Fibroblast of lung (primary cell): ENCODE results near the gene MOB4.

Experiments used
- EZH2 ChIP-seq: IDR thresholded peaks from 2 replicates; pipeline ENCODE4 v1.5.1; 2012; ENCODE audit warnings: low read length, control low read depth, mild to moderate bottlenecking; ENCODE audit errors: missing control alignments
- TF ChIP-seq, protein P1 (sequence below), 2 donors: IDR thresholded peaks in 1 of 2; conservative IDR thresholded peaks in 1 of 2; 1 replicate in 1 of 2; 2 replicates in 1 of 2; pipeline ENCODE4 v1.5.1; 2011 to 2012; ENCODE audit warnings: low read length in 2 of 2, control low read depth in 1 of 2, inconsistent platforms in 1 of 2, low read depth in 1 of 2, mild to moderate bottlenecking in 1 of 2

GRCh38 chr2:197514754-197515153 lies 1.1 kb upstream of the MOB4 start:
- TF ChIP-seq, protein P1, sequence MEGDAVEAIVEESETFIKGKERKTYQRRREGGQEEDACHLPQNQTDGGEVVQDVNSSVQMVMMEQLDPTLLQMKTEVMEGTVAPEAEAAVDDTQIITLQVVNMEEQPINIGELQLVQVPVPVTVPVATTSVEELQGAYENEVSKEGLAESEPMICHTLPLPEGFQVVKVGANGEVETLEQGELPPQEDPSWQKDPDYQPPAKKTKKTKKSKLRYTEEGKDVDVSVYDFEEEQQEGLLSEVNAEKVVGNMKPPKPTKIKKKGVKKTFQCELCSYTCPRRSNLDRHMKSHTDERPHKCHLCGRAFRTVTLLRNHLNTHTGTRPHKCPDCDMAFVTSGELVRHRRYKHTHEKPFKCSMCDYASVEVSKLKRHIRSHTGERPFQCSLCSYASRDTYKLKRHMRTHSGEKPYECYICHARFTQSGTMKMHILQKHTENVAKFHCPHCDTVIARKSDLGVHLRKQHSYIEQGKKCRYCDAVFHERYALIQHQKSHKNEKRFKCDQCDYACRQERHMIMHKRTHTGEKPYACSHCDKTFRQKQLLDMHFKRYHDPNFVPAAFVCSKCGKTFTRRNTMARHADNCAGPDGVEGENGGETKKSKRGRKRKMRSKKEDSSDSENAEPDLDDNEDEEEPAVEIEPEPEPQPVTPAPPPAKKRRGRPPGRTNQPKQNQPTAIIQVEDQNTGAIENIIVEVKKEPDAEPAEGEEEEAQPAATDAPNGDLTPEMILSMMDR (conservative IDR thresholded peaks at IDR 0.05 in 1 of 2, IDR thresholded peaks at IDR 0.05 in 1 of 2; ENCODE audit: low read depth in 1 of 2, low read length in 2 of 2) = no peak
- no peak for TF ChIP-seq EZH2
